NCI-H2081 treated with DMSO at 0.1 percent for 48 hours (cell line): ENCODE measurements around the gene SEMA4G.
A peak's percentile ranks its signal among the peaks of the same experiment; 100 is the strongest.

Experiments
- DNase-seq: peaks from one replicate; lab custom pipeline; 2025; lab: John Stamatoyannopoulos, UW

Gene SEMA4G

GRCh38 chr10:101007915-101008822 lies 38.9 kb downstream of the SEMA4G start:
- DNase-seq = no peak

DNA sequence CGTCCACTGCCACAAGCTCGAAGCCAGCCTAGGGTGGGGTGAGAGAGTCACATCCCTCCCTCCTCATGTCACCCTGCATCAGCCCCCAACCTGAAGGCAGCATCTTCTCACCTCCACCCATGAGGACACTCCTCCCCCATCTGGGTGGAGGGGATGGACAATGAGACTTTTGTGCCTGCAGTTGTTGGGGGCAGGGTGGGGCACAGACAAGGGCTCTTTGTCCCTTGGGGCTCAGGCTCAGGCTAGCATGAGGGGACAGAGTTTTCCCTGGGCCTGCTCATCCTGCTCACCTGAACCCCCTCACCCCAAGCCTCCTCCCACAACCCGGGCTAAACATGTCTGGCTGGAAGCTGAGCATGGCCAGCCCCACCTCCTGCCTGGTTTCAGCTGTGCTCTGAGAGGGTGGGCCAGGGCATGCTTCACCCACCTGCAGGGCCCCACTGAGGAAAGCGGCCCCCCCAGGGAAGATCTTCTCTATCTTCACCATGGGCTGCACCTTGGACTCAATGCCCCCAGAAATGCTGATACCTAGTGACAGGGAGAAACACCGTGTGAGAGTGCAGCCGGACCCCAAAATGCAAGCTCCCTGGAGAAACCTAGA lies 39.6 kb downstream of the SEMA4G start:
- DNase-seq = no peak

GRCh38 chr10:101010329-101010728 lies 41.0 kb downstream of the SEMA4G start:
- DNase-seq = no peak

DNA sequence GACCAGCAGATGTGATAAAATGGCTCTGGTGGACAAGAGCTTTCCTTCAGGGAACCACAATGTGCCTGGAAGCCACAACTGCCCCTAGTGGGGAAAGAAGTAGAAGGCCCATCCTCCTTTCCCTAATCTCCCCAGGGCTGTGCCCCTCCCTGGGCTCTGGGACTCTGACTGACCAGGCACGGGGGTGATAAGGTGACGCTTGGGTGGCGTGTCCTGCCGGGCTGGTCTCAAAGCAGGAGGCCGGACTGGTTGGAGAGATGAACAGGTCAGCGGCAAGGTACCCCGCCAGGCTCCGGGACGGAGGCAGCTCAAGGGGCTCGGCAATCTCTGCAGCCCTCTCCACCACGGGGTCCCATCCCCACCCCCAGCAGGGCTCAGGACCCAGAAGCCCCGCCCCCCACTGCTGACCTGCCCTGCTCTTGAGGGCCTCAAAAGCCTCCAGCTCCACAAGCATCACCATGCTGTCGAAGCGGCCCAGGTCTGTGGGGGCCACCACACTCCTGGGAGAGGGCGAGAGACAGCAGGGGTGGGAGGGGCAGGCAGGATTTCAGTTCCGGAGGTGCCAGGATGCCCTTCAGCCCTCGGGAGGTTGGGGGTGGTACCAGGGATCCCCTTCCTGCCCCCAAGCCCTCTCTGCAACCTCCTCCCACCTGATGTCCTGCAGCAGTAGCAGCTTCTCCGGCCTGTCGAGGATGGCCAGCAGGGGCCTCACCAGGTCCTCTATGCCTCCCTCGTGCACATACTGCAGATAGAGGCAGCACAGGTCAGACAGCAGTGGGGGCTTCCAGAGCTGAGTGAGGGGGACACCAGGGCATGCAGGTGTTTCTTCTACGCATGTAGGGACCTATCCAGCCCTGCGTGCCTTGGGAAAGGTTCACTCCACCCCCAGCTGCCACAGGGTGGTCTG lies 42.5 kb downstream of the SEMA4G start:
- DNase-seq = no peak

GRCh38 chr10:101012525-101013364 lies 43.4 kb downstream of the SEMA4G start:
- DNase-seq = peak; percentile 2

DNA sequence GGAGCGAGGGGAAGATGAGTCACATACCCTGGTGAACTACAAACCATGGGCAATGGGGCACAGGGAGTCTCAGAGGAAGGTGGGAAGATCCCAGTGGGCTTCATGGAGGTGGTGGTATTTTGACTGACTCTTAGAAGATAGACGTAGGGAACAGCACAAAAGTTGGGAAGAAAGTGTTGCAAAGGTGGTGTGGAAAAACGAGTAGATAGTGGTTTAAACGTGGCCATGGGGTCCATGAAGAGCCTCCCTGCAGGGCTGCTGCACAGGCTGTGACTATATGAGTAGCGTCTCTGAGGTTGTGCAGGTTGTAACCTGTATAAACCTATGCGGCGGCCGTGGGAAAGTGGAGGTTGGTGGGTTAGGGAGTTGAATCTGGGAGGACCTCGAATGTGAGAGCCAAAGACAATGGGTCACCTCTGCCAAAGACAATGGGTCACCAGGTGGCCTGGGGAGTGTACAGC lies 44.1 kb downstream of the SEMA4G start:
- DNase-seq = no peak

DNA sequence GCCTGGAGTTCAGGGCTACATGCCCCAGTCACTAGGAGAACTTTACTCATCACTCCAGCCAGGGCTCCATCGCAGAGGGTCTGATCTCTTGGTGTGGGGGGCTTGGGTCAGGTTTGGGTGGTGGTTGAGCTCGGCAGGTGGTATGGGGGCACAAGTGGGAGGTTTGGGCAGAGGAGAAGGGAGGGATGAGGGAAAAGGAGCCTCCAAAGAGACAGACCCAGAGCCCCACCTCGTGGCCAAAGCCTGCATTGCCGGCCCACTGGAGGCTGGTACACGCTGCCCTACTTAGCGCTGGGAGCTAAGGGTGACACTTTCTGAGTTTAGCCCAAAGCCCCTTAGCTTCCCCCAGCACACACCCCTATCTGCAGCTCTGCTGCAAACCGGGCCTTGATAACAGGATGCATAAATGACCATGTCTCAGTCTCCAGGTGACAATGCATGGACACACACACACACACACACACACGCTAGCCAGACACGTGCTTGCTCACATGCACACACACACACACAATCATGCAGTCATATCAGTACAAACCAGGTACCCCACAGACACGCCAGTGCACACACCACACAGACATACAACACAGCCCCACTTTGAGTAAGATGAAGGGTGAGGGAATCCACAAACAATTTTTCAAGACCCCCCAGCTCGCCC lies 45.1 kb downstream of the SEMA4G start:
- peak; percentile 0 for DNase-seq

DNA sequence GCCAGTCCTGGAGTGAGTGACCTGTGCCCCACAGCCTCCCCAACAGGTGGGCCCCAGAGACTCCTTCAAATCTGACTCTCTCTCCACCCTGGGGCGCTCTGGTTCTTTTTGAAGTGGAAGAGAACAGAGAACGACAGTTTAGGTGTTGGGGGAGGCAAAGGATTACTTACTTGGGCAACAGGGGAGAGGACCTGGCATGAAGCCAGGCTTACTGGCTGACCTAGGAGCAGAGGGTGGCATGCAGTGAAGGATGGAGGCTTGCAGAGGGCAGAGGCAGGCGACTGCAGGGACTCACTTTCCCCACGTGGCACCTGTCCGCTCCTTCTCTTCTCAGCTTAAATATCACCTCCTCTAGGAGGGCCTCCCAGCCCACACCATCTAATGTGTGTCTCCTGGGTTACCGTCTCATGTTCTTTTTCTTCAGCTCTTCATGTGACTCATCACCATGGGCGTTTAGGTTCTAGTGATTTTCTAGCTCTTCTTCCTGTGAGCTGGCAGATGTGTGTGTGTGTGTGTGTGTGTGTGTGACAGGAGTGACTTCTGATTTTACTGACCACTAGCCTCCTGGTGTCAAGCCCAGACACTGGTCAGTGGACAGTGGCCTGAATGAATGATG lies 45.8 kb downstream of the SEMA4G start:
- no peak for DNase-seq

- no peak for DNase-seq
Measured at GRCh38 chr10:101015582-101015973, 46.3 kb downstream of the SEMA4G start.

- DNase-seq = no peak
Measured at GRCh38 chr10:101016814-101017213, 47.5 kb downstream of the SEMA4G start.

DNA sequence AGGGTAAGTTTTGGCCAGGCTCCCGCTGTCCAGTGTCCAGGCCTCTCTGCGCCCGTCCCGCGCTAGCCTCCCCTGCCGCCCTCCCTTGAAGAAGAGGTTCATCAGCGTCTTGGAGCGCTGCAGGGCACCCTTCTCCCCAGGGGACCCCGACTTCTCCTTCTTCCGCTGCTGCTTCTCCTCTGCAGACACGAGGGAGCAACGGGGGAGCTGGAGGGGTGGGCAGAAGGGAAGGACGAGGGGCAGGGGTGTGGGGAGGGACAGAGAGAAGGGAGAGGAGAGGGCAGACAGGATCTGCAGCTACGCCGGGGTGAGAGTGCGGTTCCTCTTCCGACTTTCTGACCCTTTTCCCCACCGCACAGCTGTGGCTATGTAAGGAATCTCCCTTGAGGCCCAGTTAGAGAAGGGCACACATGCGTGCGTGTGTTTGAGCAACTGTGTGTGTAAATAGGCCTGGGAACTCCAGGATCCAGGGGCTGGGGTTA lies 48.9 kb downstream of the SEMA4G start:
- no peak for DNase-seq

GRCh38 chr10:101018600-101019439 lies 49.5 kb downstream of the SEMA4G start:
- DNase-seq = no peak
